ENCODE measurements around the gene EFCAB6. TPM values are rescaled to one million over a fixed set of nuclear protein-coding genes. Genes with fewer than 3 reads are reported as not detected.

The EFCAB6 gene
- total and polyA plus RNA-seq, 4 experiments from 2014 or later = 0.15 to 0.91 (median 0.84) TPM; not detected in 1

- no peak overlapping the region for H3K4me3 ChIP-seq (ENCODE audit: low read length in 2 of 2)
- ChIA-PET POLR2A (ENCODE audit: partially characterized antibody) (no interaction called here), CTCF (ENCODE audit: partially characterized antibody) (no interaction called here)
- no peak overlapping the region for H3K4me3 Mint-ChIP-seq
- no peaks in the 10 kb centered on the region for H3K4me1 Mint-ChIP-seq
- H3K27me3 Mint-ChIP-seq = peaks cover 9 to 17% of the 10 kb centered on the region in 2 donors
- no peak overlapping the region for H3K27ac ChIP-seq (ENCODE audit: low read depth, low read length)
- no peaks in the 10 kb centered on the region for H3K27me3 ChIP-seq (ENCODE audit: insufficient read depth, low read length)
- intact Hi-C loops (cut with micrococcal nuclease) = no loop called here
- no peaks in the 10 kb centered on the region for H3K9me3 Mint-ChIP-seq
- no peaks in the 10 kb centered on the region for H3K36me3 ChIP-seq (ENCODE audit: insufficient read depth, low read length)
- no peak overlapping the region for H3K27ac Mint-ChIP-seq
- H3K4me1 ChIP-seq (ENCODE audit: insufficient read depth, low read length) = no peaks in the 10 kb centered on the region
- no peak for DNase-seq
- H3K36me3 Mint-ChIP-seq = no peaks in the 10 kb centered on the region
- no peaks in the 10 kb centered on the region for H3K9me3 ChIP-seq (ENCODE audit: control insufficient read depth in 1 of 2, low read length in 2 of 2)
Measured at GRCh38 chr22:43572710-43573109, 239.4 kb downstream of the EFCAB6 start.

- ChIA-PET POLR2A (ENCODE audit: partially characterized antibody) (no interaction called here), CTCF (ENCODE audit: partially characterized antibody) (no interaction called here)
- Histone ChIP-seq H3K27me3 (ENCODE audit: insufficient read depth, low read length) (no peaks in the 10 kb centered on the region), H3K4me3 (ENCODE audit: low read length in 2 of 2) (no peak overlapping the region), H3K27ac (ENCODE audit: low read depth, low read length) (no peak overlapping the region), H3K4me1 (ENCODE audit: insufficient read depth, low read length) (no peaks in the 10 kb centered on the region), H3K36me3 (ENCODE audit: insufficient read depth, low read length) (no peaks in the 10 kb centered on the region), H3K9me3 (ENCODE audit: control insufficient read depth in 1 of 2, low read length in 2 of 2) (no peaks in the 10 kb centered on the region)
- no peak for DNase-seq
- H3K36me3 Mint-ChIP-seq = no peaks in the 10 kb centered on the region
- no peaks in the 10 kb centered on the region for H3K9me3 Mint-ChIP-seq
- no peak overlapping the region for H3K4me3 Mint-ChIP-seq
- peaks cover 8 to 18% of the 10 kb centered on the region in 2 donors for H3K27me3 Mint-ChIP-seq
- no peak overlapping the region for H3K27ac Mint-ChIP-seq
- H3K4me1 Mint-ChIP-seq = no peaks in the 10 kb centered on the region
- intact Hi-C loops (cut with micrococcal nuclease) = no loop called here
Measured at GRCh38 chr22:43571181-43571580, 240.9 kb downstream of the EFCAB6 start.

GRCh38 chr22:43570531-43571165, 241.5 kb downstream of the EFCAB6 start:
- DNase-seq = no peak
- no peaks in the 10 kb centered on the region for H3K4me1 Mint-ChIP-seq
- Histone ChIP-seq H3K36me3 (ENCODE audit: insufficient read depth, low read length) (no peaks in the 10 kb centered on the region), H3K4me1 (ENCODE audit: insufficient read depth, low read length) (no peaks in the 10 kb centered on the region), H3K9me3 (ENCODE audit: control insufficient read depth in 1 of 2, low read length in 2 of 2) (no peaks in the 10 kb centered on the region), H3K4me3 (ENCODE audit: low read length in 2 of 2) (no peak overlapping the region), H3K27me3 (ENCODE audit: insufficient read depth, low read length) (no peaks in the 10 kb centered on the region), H3K27ac (ENCODE audit: low read depth, low read length) (no peak overlapping the region)
- peaks cover 8 to 18% of the 10 kb centered on the region in 2 donors for H3K27me3 Mint-ChIP-seq
- POLR2A ChIA-PET (ENCODE audit: partially characterized antibody) = no interaction called here
- H3K4me3 Mint-ChIP-seq = no peak overlapping the region
- no peaks in the 10 kb centered on the region for H3K36me3 Mint-ChIP-seq
- CTCF ChIA-PET (ENCODE audit: partially characterized antibody) = no interaction called here
- intact Hi-C loops (cut with micrococcal nuclease) = no loop called here
- no peaks in the 10 kb centered on the region for H3K9me3 Mint-ChIP-seq
- H3K27ac Mint-ChIP-seq = no peak overlapping the region

GRCh38 chr22:43569111-43569510, 243.0 kb downstream of the EFCAB6 start:
- H3K4me3 Mint-ChIP-seq = no peak overlapping the region
- peaks cover 8 to 16% of the 10 kb centered on the region in 2 donors for H3K27me3 Mint-ChIP-seq
- no peak overlapping the region for H3K4me3 ChIP-seq (ENCODE audit: low read length in 2 of 2)
- no peaks in the 10 kb centered on the region for H3K4me1 ChIP-seq (ENCODE audit: insufficient read depth, low read length)
- DNase-seq = no peak
- ChIA-PET POLR2A (ENCODE audit: partially characterized antibody) (no interaction called here), CTCF (ENCODE audit: partially characterized antibody) (no interaction called here)
- H3K9me3 ChIP-seq (ENCODE audit: control insufficient read depth in 1 of 2, low read length in 2 of 2) = no peaks in the 10 kb centered on the region
- H3K27ac Mint-ChIP-seq = no peak overlapping the region
- no peaks in the 10 kb centered on the region for H3K27me3 ChIP-seq (ENCODE audit: insufficient read depth, low read length)
- no peak overlapping the region for H3K27ac ChIP-seq (ENCODE audit: low read depth, low read length)
- H3K9me3 Mint-ChIP-seq = peaks cover 0 to 4% (median 0%) of the 10 kb centered on the region in 8 donors
- H3K36me3 Mint-ChIP-seq = no peaks in the 10 kb centered on the region
- intact Hi-C loops (cut with micrococcal nuclease) = no loop called here
- H3K4me1 Mint-ChIP-seq = no peaks in the 10 kb centered on the region
- H3K36me3 ChIP-seq (ENCODE audit: insufficient read depth, low read length) = no peaks in the 10 kb centered on the region

GRCh38 chr22:43567691-43568324, 244.3 kb downstream of the EFCAB6 start:
- POLR2A ChIA-PET (ENCODE audit: partially characterized antibody) = no interaction called here
- Histone ChIP-seq H3K27me3 (ENCODE audit: insufficient read depth, low read length) (no peaks in the 10 kb centered on the region), H3K27ac (ENCODE audit: low read depth, low read length) (no peak overlapping the region), H3K36me3 (ENCODE audit: insufficient read depth, low read length) (no peaks in the 10 kb centered on the region), H3K9me3 (ENCODE audit: control insufficient read depth in 1 of 2, low read length in 2 of 2) (no peaks in the 10 kb centered on the region), H3K4me3 (ENCODE audit: low read length in 2 of 2) (no peak overlapping the region), H3K4me1 (ENCODE audit: insufficient read depth, low read length) (no peaks in the 10 kb centered on the region)
- H3K4me1 Mint-ChIP-seq = no peaks in the 10 kb centered on the region
- H3K4me3 Mint-ChIP-seq = no peak overlapping the region
- no peak for DNase-seq
- H3K9me3 Mint-ChIP-seq = peaks cover 0 to 4% (median 0%) of the 10 kb centered on the region in 8 donors
- no peak overlapping the region for H3K27ac Mint-ChIP-seq
- H3K27me3 Mint-ChIP-seq = peaks cover 4 to 9% of the 10 kb centered on the region in 2 donors
- CTCF ChIA-PET (ENCODE audit: partially characterized antibody) = no interaction called here
- no peaks in the 10 kb centered on the region for H3K36me3 Mint-ChIP-seq
- intact Hi-C loops (cut with micrococcal nuclease) = no loop called here

- ChIA-PET POLR2A (ENCODE audit: partially characterized antibody) (no interaction called here), CTCF (ENCODE audit: partially characterized antibody) (no interaction called here)
- no peak overlapping the region for H3K4me3 ChIP-seq (ENCODE audit: low read length in 2 of 2)
- H3K4me3 Mint-ChIP-seq = no peak overlapping the region
- intact Hi-C loops (cut with micrococcal nuclease) = no loop called here
- H3K36me3 Mint-ChIP-seq = no peaks in the 10 kb centered on the region
- H3K4me1 ChIP-seq (ENCODE audit: insufficient read depth, low read length) = no peaks in the 10 kb centered on the region
- H3K36me3 ChIP-seq (ENCODE audit: insufficient read depth, low read length) = no peaks in the 10 kb centered on the region
- DNase-seq = no peak
- H3K9me3 Mint-ChIP-seq = peaks cover 0 to 4% (median 0%) of the 10 kb centered on the region in 8 donors
- no peaks in the 10 kb centered on the region for H3K4me1 Mint-ChIP-seq
- H3K27me3 ChIP-seq (ENCODE audit: insufficient read depth, low read length) = no peaks in the 10 kb centered on the region
- H3K9me3 ChIP-seq (ENCODE audit: control insufficient read depth in 1 of 2, low read length in 2 of 2) = no peaks in the 10 kb centered on the region
- H3K27me3 Mint-ChIP-seq = peaks cover 3 to 4% of the 10 kb centered on the region in 2 donors
- no peak overlapping the region for H3K27ac Mint-ChIP-seq
- no peak overlapping the region for H3K27ac ChIP-seq (ENCODE audit: low read depth, low read length)
Measured at GRCh38 chr22:43566561-43567332, 245.4 kb downstream of the EFCAB6 start.

GRCh38 chr22:43566021-43566420, 246.1 kb downstream of the EFCAB6 start:
- Histone ChIP-seq H3K4me1 (ENCODE audit: insufficient read depth, low read length) (no peaks in the 10 kb centered on the region), H3K27ac (ENCODE audit: low read depth, low read length) (no peak overlapping the region), H3K4me3 (ENCODE audit: low read length in 2 of 2) (no peak overlapping the region), H3K36me3 (ENCODE audit: insufficient read depth, low read length) (no peaks in the 10 kb centered on the region), H3K9me3 (ENCODE audit: control insufficient read depth in 1 of 2, low read length in 2 of 2) (no peaks in the 10 kb centered on the region), H3K27me3 (ENCODE audit: insufficient read depth, low read length) (no peaks in the 10 kb centered on the region)
- ChIA-PET POLR2A (ENCODE audit: partially characterized antibody) (no interaction called here), CTCF (ENCODE audit: partially characterized antibody) (no interaction called here)
- H3K36me3 Mint-ChIP-seq = no peaks in the 10 kb centered on the region
- intact Hi-C loops (cut with micrococcal nuclease) = no loop called here
- peaks cover 3% of the 10 kb centered on the region in 2 donors for H3K27me3 Mint-ChIP-seq
- H3K9me3 Mint-ChIP-seq = peaks cover 0 to 4% (median 0%) of the 10 kb centered on the region in 8 donors
- H3K4me1 Mint-ChIP-seq = no peaks in the 10 kb centered on the region
- no peak overlapping the region for H3K27ac Mint-ChIP-seq
- no peak for DNase-seq
- no peak overlapping the region for H3K4me3 Mint-ChIP-seq

Data from CD4-positive, alpha-beta memory T cell (primary cell).